WTC11 (cell line): ENCODE results near the gene HTR5A. TPM values are rescaled to one million over a fixed set of nuclear protein-coding genes. Genes with fewer than 3 reads are reported as not detected.

Source experiments
- ATAC-seq: fragments of 200-7000 bp; cut with Tn5 transposase; 2 replicates; pipeline ENCODE4 v1.10.0; 2021; ENCODE audit warnings: mild to moderate bottlenecking, moderate library complexity
- CTCF ChIA-PET: fragments of 300-600 bp; sonication (Branson Sonifier 250); formaldehyde crosslinking; loops from one replicate; lab custom pipeline; 2021; ENCODE audit warnings: antibody characterized with exemption; lab: Charles Lee
- POLR2A ChIA-PET: fragments of 350-600 bp; sonication (Branson Sonifier 250); formaldehyde crosslinking; loops from one replicate; lab custom pipeline; 2021; ENCODE audit warnings: antibody characterized with exemption; lab: Charles Lee
- DNase-seq: peaks from one replicate; pipeline ENCODE4 v3.0.0; 2021; ENCODE audit warnings: low spot score
- H3K27ac Mint-ChIP-seq: 2 replicates; pipeline ENCODE4 v1.8.0; 2021; ENCODE audit warnings: mixed read lengths
- H3K27me3 Mint-ChIP-seq: 2 replicates; pipeline ENCODE4 v1.8.0; 2021; ENCODE audit warnings: low read depth, mild to moderate bottlenecking, moderate library complexity, mixed read lengths
- H3K36me3 Mint-ChIP-seq: 2 replicates; pipeline ENCODE4 v1.8.0; 2021; ENCODE audit warnings: mixed read lengths
- H3K4me1 Mint-ChIP-seq: 2 replicates; pipeline ENCODE4 v1.8.0; 2022; ENCODE audit warnings: mixed read lengths
- H3K4me3 Mint-ChIP-seq: 2 replicates; pipeline ENCODE4 v1.8.0; 2021; ENCODE audit warnings: mild to moderate bottlenecking, moderate library complexity, mixed read lengths
- H3K9me3 Mint-ChIP-seq: 2 replicates; pipeline ENCODE4 v1.8.0; 2021; ENCODE audit warnings: mixed read lengths
- CBFB ChIP-seq: sonication (generic); formaldehyde crosslinking; IDR thresholded peaks from 2 replicates; pipeline ENCODE4 v1.8.1; 2022; ENCODE audit warnings: mild to moderate bottlenecking, low read depth, missing genetic modification reagents
- CDX4 ChIP-seq: fragments of 250-450 bp; sonication (Bioruptor Pico); IDR thresholded peaks from 2 replicates; pipeline ENCODE4 v1.9.0; 2021; ENCODE audit warnings: moderate library complexity, mild to moderate bottlenecking, inconsistent platforms, borderline replicate concordance
- HMGA2 ChIP-seq: fragments of 250-450 bp; sonication (Bioruptor Pico); IDR thresholded peaks from 2 replicates; pipeline ENCODE4 v1.4.0; 2021; ENCODE audit warnings: mild to moderate bottlenecking, moderate library complexity
- IRF2 ChIP-seq: sonication (generic); formaldehyde crosslinking; IDR thresholded peaks from 2 replicates; pipeline ENCODE4 v1.8.0; 2022; ENCODE audit warnings: low read depth, missing genetic modification reagents, borderline replicate concordance
- MXD4 ChIP-seq: fragments of 250-450 bp; sonication (Bioruptor Pico); IDR thresholded peaks from 2 replicates; pipeline ENCODE4 v1.8.0; 2021; ENCODE audit warnings: mild to moderate bottlenecking, moderate library complexity, borderline replicate concordance
- OVOL2 ChIP-seq: fragments of 250-450 bp; sonication (Bioruptor Pico); IDR thresholded peaks from 2 replicates; pipeline ENCODE4 v1.9.0; 2021; ENCODE audit warnings: mild to moderate bottlenecking, borderline replicate concordance
- PRRX2 ChIP-seq: fragments of 250-450 bp; sonication (Bioruptor Pico); IDR thresholded peaks from 2 replicates; pipeline ENCODE4 v1.8.0; 2021; ENCODE audit warnings: mild to moderate bottlenecking
- ZNF232 ChIP-seq: sonication (generic); formaldehyde crosslinking; IDR thresholded peaks from 2 replicates; pipeline ENCODE4 v1.8.0; 2022; ENCODE audit warnings: mild to moderate bottlenecking, missing genetic modification reagents
- ZNF416 ChIP-seq: fragments of 250-450 bp; sonication (Bioruptor Pico); IDR thresholded peaks from 2 replicates; pipeline ENCODE4 v1.9.0; 2021; ENCODE audit warnings: mild to moderate bottlenecking, inconsistent platforms
- total RNA-seq: library from RNA; stranded (reverse); gene quantifications from 3 replicates; pipeline ENCODE4 v1.2.3, GENCODE V29; 2021
- TF ChIP-seq, protein P1 (sequence below): sonication (generic); formaldehyde crosslinking; IDR thresholded peaks from 2 replicates; pipeline ENCODE4 v1.8.0; 2023; ENCODE audit warnings: mild to moderate bottlenecking, missing genetic modification reagents
- TF ChIP-seq, protein P2 (sequence below): sonication (generic); formaldehyde crosslinking; IDR thresholded peaks from 2 replicates; pipeline ENCODE4 v1.8.1; 2023; ENCODE audit warnings: mild to moderate bottlenecking, missing genetic modification reagents, moderate library complexity
- TF ChIP-seq, protein P3 (sequence below): sonication (generic); formaldehyde crosslinking; IDR thresholded peaks from 2 replicates; pipeline ENCODE4 v1.8.0; 2022; ENCODE audit warnings: mild to moderate bottlenecking, missing genetic modification reagents
- TF ChIP-seq, protein P4 (sequence below): sonication (generic); formaldehyde crosslinking; conservative IDR thresholded peaks from 2 replicates; pipeline ENCODE4 v1.8.1; 2022; ENCODE audit warnings: mild to moderate bottlenecking, missing genetic modification reagents
- TF ChIP-seq, protein P5 (sequence below): sonication (generic); formaldehyde crosslinking; IDR thresholded peaks from 2 replicates; pipeline ENCODE4 v1.8.1; 2023; ENCODE audit warnings: mild to moderate bottlenecking, missing genetic modification reagents, borderline replicate concordance

HTR5A gene
- total RNA-seq, 1 experiment from 2014 or later, result not detected

DNA sequence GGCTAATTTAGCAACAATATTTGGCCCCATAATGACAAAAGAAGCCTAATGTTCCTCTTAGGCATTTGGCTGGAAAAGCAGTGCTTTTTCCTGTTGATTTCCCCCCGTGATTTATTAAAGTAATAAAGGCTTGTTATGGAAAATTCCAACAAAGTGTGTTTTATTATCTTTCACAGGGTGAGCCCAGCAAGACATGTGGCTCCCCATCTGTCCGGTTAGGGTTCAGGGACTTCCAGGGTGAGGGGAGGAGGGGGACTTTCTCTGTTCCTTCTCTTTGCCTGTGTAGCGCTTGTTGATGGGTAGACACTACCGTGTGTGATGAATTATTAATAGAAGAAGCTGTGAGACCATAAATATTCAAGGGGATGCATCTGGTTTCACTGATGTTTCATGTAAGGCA is 39.0 kb downstream of the HTR5A start:
- Mint-ChIP-seq H3K4me1 (peaks cover 22% of the 10 kb centered on the region), H3K36me3 (no peaks in the 10 kb centered on the region), H3K9me3 (no peaks in the 10 kb centered on the region), H3K4me3 (no peak overlapping the region), H3K27ac (no peak overlapping the region), H3K27me3 (no peaks in the 10 kb centered on the region; the same call in 1 of the 2 replicates)
- TF ChIP-seq, protein P1, sequence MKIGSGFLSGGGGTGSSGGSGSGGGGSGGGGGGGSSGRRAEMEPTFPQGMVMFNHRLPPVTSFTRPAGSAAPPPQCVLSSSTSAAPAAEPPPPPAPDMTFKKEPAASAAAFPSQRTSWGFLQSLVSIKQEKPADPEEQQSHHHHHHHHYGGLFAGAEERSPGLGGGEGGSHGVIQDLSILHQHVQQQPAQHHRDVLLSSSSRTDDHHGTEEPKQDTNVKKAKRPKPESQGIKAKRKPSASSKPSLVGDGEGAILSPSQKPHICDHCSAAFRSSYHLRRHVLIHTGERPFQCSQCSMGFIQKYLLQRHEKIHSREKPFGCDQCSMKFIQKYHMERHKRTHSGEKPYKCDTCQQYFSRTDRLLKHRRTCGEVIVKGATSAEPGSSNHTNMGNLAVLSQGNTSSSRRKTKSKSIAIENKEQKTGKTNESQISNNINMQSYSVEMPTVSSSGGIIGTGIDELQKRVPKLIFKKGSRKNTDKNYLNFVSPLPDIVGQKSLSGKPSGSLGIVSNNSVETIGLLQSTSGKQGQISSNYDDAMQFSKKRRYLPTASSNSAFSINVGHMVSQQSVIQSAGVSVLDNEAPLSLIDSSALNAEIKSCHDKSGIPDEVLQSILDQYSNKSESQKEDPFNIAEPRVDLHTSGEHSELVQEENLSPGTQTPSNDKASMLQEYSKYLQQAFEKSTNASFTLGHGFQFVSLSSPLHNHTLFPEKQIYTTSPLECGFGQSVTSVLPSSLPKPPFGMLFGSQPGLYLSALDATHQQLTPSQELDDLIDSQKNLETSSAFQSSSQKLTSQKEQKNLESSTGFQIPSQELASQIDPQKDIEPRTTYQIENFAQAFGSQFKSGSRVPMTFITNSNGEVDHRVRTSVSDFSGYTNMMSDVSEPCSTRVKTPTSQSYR (CRISPR knock-in tag), result no peak
- no peak for TF ChIP-seq MXD4 (CRISPR knock-in tag)
- TF ChIP-seq ZNF232 (CRISPR knock-in tag), result no peak
- no peak for TF ChIP-seq HMGA2 (CRISPR knock-in tag)
- TF ChIP-seq OVOL2, result no peak
- TF ChIP-seq, protein P2, sequence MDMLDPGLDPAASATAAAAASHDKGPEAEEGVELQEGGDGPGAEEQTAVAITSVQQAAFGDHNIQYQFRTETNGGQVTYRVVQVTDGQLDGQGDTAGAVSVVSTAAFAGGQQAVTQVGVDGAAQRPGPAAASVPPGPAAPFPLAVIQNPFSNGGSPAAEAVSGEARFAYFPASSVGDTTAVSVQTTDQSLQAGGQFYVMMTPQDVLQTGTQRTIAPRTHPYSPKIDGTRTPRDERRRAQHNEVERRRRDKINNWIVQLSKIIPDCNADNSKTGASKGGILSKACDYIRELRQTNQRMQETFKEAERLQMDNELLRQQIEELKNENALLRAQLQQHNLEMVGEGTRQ (CRISPR knock-in tag), result no peak
- TF ChIP-seq, protein P3, sequence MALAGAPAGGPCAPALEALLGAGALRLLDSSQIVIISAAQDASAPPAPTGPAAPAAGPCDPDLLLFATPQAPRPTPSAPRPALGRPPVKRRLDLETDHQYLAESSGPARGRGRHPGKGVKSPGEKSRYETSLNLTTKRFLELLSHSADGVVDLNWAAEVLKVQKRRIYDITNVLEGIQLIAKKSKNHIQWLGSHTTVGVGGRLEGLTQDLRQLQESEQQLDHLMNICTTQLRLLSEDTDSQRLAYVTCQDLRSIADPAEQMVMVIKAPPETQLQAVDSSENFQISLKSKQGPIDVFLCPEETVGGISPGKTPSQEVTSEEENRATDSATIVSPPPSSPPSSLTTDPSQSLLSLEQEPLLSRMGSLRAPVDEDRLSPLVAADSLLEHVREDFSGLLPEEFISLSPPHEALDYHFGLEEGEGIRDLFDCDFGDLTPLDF (CRISPR knock-in tag), result no peak
- TF ChIP-seq IRF2 (CRISPR knock-in tag), result no peak
- no peak for TF ChIP-seq CBFB
- no peak for TF ChIP-seq ZNF416 (CRISPR knock-in tag)
- TF ChIP-seq, protein P4, sequence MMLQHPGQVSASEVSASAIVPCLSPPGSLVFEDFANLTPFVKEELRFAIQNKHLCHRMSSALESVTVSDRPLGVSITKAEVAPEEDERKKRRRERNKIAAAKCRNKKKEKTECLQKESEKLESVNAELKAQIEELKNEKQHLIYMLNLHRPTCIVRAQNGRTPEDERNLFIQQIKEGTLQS, result no peak
- TF ChIP-seq CDX4, result no peak
- TF ChIP-seq, protein P5, sequence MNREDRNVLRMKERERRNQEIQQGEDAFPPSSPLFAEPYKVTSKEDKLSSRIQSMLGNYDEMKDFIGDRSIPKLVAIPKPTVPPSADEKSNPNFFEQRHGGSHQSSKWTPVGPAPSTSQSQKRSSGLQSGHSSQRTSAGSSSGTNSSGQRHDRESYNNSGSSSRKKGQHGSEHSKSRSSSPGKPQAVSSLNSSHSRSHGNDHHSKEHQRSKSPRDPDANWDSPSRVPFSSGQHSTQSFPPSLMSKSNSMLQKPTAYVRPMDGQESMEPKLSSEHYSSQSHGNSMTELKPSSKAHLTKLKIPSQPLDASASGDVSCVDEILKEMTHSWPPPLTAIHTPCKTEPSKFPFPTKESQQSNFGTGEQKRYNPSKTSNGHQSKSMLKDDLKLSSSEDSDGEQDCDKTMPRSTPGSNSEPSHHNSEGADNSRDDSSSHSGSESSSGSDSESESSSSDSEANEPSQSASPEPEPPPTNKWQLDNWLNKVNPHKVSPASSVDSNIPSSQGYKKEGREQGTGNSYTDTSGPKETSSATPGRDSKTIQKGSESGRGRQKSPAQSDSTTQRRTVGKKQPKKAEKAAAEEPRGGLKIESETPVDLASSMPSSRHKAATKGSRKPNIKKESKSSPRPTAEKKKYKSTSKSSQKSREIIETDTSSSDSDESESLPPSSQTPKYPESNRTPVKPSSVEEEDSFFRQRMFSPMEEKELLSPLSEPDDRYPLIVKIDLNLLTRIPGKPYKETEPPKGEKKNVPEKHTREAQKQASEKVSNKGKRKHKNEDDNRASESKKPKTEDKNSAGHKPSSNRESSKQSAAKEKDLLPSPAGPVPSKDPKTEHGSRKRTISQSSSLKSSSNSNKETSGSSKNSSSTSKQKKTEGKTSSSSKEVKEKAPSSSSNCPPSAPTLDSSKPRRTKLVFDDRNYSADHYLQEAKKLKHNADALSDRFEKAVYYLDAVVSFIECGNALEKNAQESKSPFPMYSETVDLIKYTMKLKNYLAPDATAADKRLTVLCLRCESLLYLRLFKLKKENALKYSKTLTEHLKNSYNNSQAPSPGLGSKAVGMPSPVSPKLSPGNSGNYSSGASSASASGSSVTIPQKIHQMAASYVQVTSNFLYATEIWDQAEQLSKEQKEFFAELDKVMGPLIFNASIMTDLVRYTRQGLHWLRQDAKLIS (CRISPR knock-in tag), result no peak
- POLR2A ChIA-PET, result no interaction called here
- DNase-seq (no peak), ATAC-seq (no peak)
- CTCF ChIA-PET, result no interaction called here

DNA sequence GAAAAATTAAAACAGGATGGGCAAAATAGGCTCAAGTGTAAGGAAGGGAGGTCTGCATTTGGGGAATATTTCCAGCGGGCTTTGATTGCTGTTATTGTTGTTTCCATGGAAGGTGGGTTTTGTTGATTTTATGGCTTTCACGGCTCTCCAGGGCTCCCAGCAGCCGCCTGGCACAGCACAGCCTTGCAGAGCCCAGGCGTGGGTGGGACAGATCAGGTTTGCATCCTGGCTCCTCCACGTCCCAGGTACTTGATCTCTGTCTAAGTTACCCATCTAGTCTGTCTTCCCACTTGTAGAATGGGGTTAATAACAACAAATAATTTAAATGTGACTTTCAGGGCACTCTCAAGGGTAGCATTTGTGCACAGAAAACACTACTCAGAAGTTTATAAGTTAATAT is 45.2 kb downstream of the HTR5A start:
- no peak for DNase-seq
- no peak overlapping the region for H3K27ac Mint-ChIP-seq
- CTCF ChIA-PET, result no interaction called here
- no peak for ATAC-seq
- POLR2A ChIA-PET, result no interaction called here
- no peaks in the 10 kb centered on the region; the same call in 1 of the 2 replicates for H3K27me3 Mint-ChIP-seq
- peaks cover 39% of the 10 kb centered on the region for H3K9me3 Mint-ChIP-seq
- no peak for TF ChIP-seq PRRX2 (CRISPR knock-in tag)
- TF ChIP-seq, protein P5 (CRISPR knock-in tag), result no peak
- no peak overlapping the region for H3K4me3 Mint-ChIP-seq
- no peaks in the 10 kb centered on the region for H3K4me1 Mint-ChIP-seq
- peaks cover 11% of the 10 kb centered on the region for H3K36me3 Mint-ChIP-seq
